GM21526 (cell line): ENCODE results near the gene CTSA.
"Not testable (repeated sequence)": the region's sequence is repeated elsewhere in the genome, so short reads cannot be mapped to it uniquely, and the experiment has no call there.

Experiments
- ATAC-seq: cut with Tn5 transposase; IDR thresholded peaks from one replicate; pipeline ENCODE4 v1.9.1; 2021; ENCODE audit warnings: moderate library complexity; ENCODE audit not compliant: unreplicated experiment, low FRiP score

The CTSA gene

DNA sequence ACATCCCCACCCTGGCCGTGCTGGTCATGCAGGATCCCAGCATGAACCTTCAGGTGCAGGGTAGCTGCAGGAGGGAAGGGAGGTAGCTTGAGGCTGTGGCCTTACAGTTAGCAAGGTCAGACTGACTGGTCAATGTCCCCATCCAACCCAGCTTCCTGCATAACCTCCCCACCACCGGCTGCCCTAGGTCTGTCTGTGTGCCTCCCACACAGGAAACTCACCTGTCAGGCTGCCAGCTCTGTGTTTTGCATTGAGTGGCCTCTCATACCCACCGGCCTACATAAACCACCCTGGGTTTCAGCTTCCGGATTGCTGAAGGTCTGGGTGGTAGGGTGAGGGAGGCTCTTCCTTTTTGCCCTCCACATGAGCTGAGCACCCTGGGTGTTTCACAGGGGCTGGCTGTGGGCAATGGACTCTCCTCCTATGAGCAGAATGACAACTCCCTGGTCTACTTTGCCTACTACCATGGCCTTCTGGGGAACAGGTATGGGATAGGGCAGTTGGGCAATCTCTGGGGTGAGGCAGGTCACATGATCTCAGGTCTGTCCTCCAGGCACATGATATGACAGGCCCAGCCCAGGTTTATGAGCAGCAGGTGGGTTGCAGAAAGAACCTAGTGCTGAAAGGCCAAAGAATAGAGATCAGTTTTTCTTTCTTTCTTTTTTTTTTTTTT, 1.8 kb downstream of the CTSA start:
- ATAC-seq = no peak

DNA sequence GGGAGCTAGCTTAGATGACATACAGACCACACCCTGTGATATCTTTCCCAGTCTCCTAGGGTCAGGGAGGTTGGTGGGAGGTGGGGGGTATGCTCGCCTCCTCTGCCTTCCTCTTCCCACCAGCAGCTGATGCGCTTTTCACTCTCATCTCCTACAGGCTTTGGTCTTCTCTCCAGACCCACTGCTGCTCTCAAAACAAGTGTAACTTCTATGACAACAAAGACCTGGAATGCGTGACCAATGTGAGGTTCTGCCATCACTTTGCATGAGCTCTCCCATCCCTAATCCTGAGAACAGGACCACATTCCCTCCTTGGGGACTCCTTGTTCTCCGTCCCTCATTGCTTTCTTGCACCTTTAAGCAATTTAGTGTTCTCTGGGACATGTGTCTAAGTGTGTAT, 2.7 kb downstream of the CTSA start:
- no peak for ATAC-seq

DNA sequence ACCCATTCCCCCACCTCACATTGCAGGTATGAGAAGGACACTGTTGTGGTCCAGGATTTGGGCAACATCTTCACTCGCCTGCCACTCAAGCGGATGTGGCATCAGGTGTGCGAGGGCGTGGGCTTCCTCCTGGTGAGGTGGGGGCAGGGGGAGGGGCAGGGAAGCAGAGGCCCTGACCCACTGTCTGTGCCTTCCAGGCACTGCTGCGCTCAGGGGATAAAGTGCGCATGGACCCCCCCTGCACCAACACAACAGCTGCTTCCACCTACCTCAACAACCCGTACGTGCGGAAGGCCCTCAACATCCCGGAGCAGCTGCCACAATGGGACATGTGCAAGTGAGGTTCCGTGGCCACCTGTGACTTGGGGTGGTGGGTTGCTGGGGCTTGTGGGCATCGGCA, 3.7 kb downstream of the CTSA start:
- no peak for ATAC-seq

DNA sequence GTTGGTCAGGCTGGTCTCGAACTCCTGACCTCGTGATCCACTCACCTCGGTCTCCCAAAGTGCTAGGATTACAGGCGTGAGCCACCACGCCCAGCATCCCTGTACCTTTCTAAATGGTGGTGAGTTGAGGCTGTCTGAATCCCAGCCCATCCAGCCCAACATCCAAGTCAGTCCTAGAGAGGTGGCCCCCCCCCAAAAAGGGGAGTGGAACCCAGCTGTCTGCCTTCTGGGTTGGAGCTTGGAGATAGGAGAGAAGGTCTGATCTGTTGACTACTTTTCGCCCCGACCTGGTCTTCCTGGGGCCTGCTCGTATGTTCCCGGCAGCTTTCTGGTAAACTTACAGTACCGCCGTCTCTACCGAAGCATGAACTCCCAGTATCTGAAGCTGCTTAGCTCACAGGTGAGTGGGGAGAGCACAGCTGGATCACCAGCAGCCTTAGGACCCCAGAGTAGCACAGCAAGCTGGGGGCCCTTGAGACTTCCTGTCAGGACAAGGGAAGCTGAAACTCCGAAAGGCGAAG, 5.6 kb downstream of the CTSA start:
- ATAC-seq = no peak

DNA sequence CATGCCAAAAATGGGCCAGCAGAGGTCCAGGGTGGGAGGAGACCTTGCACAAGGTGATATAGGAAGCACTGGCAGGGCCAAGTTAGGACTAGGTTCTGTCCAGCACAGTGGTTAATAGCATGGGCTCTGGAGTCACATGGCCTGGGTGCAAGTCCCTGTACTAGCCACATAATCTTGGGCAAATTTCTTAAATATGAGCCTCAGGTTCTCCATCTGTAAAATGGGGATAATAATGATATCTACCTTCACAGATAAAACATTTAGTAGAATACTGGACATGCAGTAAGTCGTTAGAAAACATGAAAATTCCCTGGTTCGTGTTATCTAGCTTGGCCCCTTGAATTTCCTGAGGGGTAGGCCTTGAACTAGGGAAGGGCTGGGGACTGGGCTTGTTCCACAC, 6.2 kb downstream of the CTSA start:
- no peak for ATAC-seq

DNA sequence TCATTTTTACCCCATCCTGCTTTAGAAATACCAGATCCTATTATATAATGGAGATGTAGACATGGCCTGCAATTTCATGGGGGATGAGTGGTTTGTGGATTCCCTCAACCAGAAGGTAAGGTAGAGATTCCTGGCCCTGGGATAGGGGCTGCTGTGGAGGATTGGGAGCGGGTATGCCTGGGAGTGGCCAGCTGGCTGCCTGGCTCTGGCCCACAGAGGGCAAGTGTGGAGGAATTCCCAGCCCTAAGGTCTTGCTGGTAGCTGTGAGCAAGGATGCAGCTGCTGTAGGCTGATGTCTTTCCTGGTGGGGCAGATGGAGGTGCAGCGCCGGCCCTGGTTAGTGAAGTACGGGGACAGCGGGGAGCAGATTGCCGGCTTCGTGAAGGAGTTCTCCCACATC, 6.6 kb downstream of the CTSA start:
- ATAC-seq = no peak

DNA sequence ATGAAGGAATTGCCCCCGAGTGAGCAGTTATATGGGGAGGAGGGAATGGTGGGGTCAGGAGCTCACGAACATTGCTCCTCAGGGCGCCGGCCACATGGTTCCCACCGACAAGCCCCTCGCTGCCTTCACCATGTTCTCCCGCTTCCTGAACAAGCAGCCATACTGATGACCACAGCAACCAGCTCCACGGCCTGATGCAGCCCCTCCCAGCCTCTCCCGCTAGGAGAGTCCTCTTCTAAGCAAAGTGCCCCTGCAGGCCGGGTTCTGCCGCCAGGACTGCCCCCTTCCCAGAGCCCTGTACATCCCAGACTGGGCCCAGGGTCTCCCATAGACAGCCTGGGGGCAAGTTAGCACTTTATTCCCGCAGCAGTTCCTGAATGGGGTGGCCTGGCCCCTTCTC, 7.2 kb downstream of the CTSA start:
- ATAC-seq = no peak

DNA sequence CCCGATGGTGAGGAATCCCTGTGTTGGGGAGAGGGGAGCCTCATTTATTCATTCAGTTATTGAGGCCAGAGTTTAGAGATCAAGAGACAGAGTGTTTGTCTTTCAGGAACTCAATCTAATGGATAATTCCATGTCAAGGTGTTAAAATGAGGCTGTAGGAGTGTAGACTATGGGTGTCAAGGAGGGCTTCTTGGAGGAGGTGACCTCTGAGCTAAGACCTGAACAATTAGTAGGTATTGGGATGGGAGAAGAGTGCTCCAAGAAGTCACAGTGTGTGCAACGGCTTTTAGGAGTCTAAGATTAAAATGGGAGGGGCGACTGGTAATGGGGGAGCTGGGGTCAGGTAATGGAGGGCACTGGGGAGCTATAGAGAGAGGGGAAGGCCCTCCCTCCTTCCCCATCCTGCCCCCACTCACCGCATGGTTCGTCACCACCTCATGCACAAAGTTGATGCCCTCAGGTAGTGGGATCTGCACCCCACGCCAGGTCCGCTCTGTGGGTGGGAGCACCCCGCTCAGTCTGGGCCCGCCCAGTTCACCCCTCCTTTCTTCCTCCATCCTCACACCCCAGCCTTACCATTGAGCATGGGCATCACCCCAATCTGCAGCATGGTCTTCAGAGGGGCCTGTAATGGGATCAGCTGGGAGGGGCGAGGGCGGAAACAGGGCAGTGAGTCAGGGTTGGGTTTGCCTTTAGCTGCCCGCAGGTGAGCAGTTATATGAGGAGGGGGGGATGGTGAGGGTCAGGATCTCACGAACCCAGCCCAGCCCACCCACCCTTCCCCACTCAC, 8.1 kb downstream of the CTSA start:
- no peak for ATAC-seq

DNA sequence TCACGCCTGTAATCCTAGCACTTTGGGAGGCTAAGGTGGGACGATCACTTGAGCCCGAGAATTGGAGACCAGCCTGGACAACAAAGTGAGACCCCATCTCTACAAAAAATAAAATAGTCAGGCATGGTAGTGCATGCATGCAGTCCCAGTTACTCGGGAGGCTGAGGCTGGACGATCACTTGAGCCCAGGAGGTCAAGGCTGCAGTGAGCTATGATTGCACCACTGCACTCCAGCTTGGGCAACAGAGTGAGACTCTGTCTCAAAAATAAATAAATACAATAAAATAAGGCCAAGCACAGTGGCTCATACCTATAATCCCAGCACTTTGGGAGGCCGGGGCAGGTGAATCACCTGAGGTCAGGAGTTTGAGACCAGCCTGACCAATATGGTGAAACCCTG, 10.2 kb downstream of the CTSA start:
- not testable (repeated sequence) for ATAC-seq

DNA sequence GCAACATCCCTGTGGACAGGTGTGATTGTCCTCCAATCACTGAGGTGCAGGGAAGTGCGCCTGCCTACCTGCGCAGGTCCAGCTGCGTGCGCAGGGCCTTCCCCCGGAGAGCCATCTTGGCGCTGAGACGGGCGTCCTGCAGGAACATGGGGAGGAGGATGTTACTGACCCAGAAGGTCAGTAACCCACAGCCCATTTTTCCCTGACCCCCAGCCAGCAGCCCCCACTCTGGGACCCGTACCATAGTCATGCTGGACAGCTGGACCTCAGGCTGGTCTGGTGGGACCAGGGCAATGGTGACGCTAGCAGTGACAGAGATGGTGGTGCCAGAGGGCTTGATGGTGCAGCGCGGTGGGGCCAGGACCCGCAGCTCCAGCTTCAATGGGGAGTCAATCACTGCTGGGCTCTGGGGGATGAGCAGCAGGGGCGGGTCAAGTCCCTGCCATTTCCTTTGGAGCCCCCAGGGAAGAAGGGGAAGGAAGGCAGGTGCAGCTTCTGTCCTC, 11.1 kb downstream of the CTSA start:
- no peak for ATAC-seq

DNA sequence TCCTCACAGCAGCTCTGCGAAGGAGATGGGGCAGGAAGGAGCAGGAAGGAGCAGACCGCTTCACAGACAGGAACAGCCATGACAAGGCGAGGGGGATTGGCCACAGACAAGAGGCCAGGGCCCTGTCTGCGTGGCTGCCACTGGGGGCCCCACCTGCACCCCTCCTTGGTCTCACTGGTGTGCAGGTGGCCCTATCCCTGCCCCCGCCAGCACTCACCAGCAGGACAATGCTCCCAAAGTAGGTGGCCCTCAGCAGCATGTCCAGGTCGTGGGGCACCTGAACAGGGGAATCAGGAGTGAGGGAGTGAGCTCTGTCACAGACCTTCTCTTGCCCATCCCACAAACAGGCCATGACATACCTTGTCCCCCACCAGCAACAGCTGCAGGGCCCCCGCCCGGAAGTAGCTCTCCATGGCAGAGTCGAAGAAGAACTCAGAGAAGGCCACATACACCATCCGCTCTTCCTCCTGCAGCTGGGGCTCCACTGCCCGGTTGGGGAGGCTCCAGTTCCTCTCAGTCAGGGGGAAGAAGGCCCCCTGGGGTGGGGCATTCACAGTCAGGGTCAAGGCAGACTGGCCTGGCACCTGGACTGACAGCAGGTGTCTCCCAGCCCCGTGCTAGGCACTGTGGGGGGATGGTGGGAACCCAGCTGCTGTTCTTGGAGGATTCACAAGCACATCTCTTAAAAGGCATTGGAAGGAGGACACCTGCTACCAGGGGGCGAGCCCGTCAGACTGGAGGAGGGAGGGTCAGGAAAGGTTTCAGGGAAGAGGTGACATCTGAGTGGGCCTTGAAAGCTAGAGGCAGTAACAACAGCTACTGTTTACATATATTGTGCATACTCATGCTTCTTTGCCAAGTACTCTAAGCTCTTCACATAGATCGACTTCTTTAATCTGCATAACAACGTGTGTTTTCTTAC, 13.7 kb downstream of the CTSA start:
- ATAC-seq = no peak

DNA sequence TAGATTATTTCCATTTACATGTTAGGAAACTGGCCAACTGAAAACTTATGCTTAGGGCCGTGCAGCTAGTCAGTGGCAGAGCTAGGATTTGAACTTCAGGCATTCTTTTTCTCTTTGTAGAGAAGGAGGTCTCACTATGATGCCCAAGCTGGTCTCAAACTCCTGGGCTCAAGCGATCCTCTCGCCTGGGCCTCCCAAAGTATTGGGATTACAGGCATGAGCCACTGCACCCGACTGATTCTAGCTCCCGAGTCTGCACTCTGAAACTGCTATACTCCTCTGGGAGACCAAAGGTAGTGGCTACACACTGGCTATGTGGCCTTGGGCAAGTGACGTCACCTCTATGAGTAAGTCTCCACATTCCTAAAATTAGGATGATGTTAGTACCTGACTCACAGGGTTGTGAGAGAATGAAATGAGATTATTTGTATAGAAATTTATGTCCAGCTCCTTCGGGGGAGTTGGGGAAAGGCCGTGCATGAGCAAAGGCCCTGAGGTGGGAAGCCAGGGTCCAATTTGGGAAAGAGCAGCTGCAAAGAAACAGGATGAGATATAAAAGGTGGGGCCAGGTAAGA, 14.5 kb downstream of the CTSA start:
- ATAC-seq = no peak

DNA sequence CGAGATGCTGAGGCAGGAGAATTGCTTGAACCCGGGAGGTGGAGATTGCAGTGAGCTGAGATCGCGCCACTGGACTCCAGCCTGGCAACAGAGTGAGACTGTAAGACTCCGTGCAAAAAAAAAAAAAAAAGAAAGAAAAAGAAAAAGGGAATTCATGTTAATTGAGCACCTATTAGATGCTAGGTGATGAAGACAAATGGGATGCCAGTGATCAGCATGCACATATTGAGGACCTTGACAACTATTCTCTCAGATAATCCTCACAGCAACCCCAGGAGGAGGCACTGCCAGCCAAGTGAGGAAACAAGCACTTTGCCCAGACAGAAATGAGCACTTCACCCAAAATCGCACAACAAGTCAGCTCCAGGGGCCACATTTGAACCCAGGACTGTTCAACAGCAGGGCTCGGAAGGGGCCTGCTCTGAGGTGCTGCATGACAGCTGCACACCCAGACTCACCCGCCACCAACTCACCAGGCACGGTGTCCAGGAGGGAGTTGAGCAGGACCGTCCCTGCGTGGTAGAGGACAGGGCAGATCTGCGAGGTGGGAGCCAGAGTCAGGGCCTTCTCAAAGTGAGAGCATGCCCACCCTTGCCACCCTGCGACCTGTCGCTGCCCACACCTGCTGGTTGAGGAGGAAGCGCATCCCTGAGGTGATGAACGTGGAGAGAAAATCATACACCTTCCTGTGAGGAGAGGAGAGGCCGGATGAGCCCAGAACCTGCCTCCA, 16.2 kb downstream of the CTSA start:
- no peak for ATAC-seq

DNA sequence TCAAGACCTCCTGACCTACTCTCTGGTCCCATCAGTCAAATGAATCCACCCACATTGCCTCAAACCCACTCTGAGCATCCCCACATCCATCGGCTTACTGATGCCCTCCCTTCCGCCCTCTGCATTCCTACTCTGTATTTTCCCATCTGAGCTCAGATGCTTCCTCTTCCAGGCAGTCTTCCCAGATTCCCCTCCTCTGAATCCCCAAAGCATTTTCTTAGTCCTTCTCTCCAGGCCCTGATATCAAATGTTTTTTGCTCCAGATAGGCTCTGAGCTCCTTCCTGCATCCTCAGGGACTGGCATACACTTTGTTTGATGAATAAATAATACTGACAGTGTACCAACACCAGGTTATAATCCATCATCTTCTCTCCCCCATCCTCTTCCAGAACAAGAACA, 16.9 kb downstream of the CTSA start:
- ATAC-seq = no peak

DNA sequence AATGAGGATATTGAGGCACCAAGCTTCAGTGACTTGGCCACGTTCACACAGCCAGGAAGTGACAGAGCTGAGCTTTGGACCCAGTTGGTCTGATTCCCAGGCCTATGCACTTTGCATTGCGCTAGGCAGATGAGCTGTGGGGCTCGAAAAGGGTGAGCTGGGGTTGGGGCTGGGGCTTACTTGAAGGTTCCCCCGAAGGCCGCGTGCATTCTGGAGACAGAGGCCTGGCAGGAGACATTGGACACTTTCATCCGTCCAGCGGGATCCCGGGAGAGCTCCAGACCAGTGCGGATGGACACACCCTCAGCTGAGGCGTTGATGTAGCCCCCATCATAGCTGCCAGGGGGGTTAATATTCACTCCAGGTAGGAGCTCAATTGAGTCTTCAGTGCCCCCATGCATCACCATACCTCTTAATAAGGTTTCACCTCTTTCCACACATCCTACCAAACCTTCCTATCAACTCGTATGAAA, 18.2 kb downstream of the CTSA start:
- ATAC-seq = no peak

DNA sequence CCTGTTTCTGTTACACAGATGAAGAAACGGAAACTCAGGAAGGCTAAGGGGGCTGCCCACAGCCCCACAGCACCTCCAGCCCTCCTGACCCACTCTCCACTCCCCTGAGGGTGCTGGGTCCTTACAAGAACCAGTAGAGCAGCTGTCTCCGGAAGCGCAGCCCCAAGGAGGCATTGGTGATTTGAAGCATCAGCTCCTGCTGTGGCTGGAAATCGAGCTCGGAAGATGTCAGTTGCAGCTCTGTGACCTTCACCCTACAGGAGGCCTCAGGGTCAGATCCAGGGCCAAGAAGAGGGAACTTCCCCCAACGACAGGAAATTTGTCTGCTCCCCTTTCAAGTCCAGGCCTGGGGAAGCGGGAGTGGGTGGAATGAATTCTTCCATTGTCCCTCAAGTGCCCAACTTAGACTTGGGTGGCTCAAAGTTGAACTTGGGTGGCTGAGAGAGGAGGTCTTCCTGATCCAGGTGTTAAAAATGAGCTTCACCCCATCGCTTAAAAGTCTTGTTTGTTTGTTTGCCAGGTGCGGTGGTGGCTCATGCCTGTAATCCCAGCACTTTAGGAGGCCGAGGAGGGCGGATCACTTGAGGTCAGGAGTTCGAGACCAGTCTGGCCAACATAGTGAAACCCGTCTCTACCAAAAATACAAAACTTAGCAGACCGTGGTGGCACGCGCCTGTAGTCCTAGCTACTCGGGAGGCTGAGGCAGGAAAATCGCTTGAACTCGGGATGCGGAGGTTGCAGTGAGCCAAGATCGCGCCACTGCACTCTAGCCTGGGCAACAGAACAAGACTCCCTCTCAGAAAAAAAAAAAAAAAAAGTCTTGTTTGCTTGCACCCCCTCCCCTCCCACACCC, 18.9 kb downstream of the CTSA start:
- no peak for ATAC-seq

DNA sequence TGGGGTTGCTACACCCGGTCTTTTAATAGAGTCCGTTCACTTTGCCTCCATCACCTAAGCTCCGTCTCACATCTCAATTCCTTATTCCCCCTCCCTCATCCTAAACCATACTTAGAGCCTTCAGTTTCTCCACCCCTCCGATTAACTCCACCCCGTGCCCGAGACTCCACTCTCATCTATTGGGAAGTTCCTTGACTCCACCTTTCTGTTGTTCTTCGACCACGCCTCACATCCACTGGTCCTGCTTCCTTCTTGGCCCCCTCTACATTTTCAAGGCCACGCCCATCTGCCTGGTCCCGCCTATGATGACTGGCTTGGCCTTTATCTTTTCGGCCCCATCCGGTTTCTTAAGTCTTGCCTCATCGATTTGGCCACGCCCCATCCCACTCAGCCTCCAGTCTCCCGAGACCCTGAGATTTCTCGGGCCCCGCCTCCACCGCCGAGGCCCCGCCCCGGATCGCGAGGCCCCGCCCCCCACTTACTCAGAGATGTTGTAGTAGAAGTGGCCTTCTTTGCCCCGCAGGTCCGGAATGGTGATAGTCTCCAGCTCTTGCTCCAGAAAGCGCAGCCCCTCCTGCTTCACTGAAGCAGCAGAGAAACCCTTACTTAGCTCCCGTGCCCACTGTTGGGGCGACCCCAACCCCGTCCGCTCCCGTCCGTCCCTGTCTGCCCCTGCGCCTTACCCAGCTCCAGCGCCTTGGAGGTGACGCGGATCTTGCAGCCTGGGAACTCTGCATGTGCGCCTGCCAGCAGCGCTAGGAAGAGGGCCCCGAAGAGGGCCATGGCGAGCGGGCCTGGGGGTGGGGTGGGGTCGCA, 19.7 kb downstream of the CTSA start:
- peak; percentile 87 for ATAC-seq
